GM06990 (cell line): ENCODE measurements around the gene ATG7.

ENCODE experiments used
- DNase-seq: peaks from one replicate; pipeline ENCODE4 v3.0.0-alpha.2; 2011; ENCODE audit not compliant: insufficient read length; ENCODE audit errors: extremely low read depth
- H3K27me3 ChIP-seq: replicated peaks from 2 replicates; pipeline ENCODE4 v1.6.0; 2011; ENCODE audit warnings: low read length; ENCODE audit not compliant: control insufficient read depth, insufficient read depth
- H3K36me3 ChIP-seq: 2 replicates; pipeline ENCODE4 v1.5.1; 2011; ENCODE audit warnings: low read length; ENCODE audit not compliant: control insufficient read depth, insufficient read depth
- H3K4me3 ChIP-seq: replicated peaks from 2 replicates; pipeline ENCODE4 v1.5.1; 2011; ENCODE audit warnings: low read depth, mild to moderate bottlenecking, control low read depth, low read length
- CTCF ChIP-seq: IDR thresholded peaks from 2 replicates; pipeline ENCODE4 v1.5.1; 2011; ENCODE audit warnings: low read length, control low read depth, mild to moderate bottlenecking, inconsistent platforms; ENCODE audit not compliant: insufficient read depth, poor library complexity, severe bottlenecking

The ATG7 gene

GRCh38 chr3:11307830-11308432, 35.7 kb downstream of the ATG7 start:
- H3K27me3 ChIP-seq, result no peaks in the 10 kb centered on the region
- TF ChIP-seq CTCF, result no peak
- DNase-seq, result no peak
- H3K36me3 ChIP-seq, result peaks cover 14% of the 10 kb centered on the region
- no peak overlapping the region for H3K4me3 ChIP-seq

- peaks cover 15% of the 10 kb centered on the region for H3K36me3 ChIP-seq
- no peak for TF ChIP-seq CTCF
- no peak for DNase-seq
Observed at GRCh38 chr3:11310258-11310657, 38.1 kb downstream of the ATG7 start.

GRCh38 chr3:11312166-11312565, 40.0 kb downstream of the ATG7 start:
- Histone ChIP-seq H3K36me3 (peaks cover 12% of the 10 kb centered on the region), H3K27me3 (no peaks in the 10 kb centered on the region), H3K4me3 (no peak overlapping the region)
- no peak for TF ChIP-seq CTCF
- DNase-seq, result no peak

More at GRCh38 chr3:11310258-11310657, 38.1 kb downstream of the ATG7 start:
- H3K4me3 ChIP-seq, result no peak overlapping the region
- no peaks in the 10 kb centered on the region for H3K27me3 ChIP-seq

- no peak for DNase-seq
- H3K27me3 ChIP-seq, result no peaks in the 10 kb centered on the region
- TF ChIP-seq CTCF, result no peak
- no peak overlapping the region for H3K4me3 ChIP-seq
- H3K36me3 ChIP-seq, result peaks cover 9% of the 10 kb centered on the region
Observed at GRCh38 chr3:11317300-11317699, 45.1 kb downstream of the ATG7 start.

- H3K27me3 ChIP-seq, result no peaks in the 10 kb centered on the region
- no peak overlapping the region for H3K4me3 ChIP-seq
- no peak for TF ChIP-seq CTCF
- DNase-seq, result no peak
- peaks cover 7% of the 10 kb centered on the region for H3K36me3 ChIP-seq
Observed at GRCh38 chr3:11322931-11323330, 50.7 kb downstream of the ATG7 start.

GRCh38 chr3:11323813-11324212, 51.6 kb downstream of the ATG7 start:
- TF ChIP-seq CTCF, result no peak
- Histone ChIP-seq H3K27me3 (no peaks in the 10 kb centered on the region), H3K36me3 (peaks cover 7% of the 10 kb centered on the region), H3K4me3 (no peak overlapping the region)
- no peak for DNase-seq
